HG03064 (cell line): ENCODE results near the gene GIPR.
A peak's percentile ranks its signal among the peaks of the same experiment; 100 is the strongest.

Experiments
- ATAC-seq: cut with Tn5 transposase; IDR thresholded peaks from one replicate; pipeline ENCODE4 v1.9.1; 2021; ENCODE audit warnings: low read depth; ENCODE audit not compliant: unreplicated experiment

Gene GIPR

DNA sequence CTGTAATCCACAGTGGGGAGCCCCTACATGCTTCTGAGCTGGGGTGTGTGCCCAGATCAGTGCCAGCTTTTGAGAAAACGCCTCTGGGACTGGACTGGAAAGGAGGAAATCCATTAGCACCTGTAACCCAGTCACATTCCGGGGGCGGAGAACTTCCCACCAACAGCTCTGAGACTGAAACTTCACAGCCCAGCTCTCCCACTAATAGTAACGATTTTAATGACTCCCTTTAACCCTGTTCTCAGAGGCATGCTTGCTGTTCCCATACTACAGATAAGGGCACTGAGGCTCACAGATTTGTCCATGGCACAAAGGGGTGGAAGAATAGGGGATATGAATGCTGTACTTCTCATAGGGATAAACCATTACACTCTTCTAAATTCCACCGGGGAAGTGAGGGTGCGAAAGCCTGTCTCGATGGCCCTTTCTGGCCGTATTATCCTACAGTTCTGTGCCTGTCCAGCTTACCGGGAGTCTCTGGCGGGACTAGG, 61.8 kb downstream of the GIPR start:
- no peak for ATAC-seq

DNA sequence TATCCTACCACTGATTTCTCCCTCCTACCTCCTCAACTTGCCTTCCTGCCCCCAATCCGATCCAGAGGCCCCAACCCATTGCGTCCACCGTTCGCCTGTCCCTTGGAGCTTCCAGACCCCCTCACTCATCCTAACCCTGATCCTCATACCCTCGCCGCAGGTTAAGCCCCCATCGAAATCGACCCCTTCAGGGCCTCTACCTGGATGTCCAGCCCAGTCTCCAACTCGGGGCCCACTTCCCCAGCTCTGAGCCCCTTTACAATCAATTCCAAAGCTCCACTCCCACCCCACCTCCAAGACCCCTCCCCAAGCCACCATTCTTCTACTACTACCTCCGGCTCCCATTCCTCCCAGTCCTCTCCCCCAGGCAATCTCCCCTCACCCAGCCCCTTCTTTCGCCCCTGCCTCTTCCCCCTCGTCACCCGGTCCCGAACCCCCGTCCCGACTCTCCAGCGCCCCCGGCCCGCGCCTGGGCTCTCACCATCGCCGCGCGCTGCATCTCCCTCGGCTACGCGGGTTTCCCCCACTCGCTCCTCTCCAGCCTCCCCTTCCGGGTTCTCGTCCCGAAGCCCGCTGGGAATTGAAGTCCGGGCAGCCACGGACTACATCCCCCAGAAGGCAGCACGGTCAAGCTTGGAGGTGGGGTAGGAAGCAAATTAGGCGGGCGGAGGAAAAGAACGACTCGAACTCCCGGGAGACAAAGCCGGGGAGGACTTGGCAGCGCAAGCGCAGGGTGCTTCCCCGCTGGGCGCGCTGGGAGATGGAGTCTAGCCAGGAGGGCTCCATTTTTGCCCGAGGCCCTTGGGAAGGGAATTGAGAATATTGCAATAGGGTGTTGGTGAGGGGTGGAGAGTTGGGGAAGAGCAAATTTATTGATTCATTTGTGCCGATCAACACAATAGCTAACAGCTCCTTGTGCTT, 62.6 kb downstream of the GIPR start, which contains the start of gene FBXO46:
FBXO46 (minus strand) TSS at position 529 of the 921 bp plus-strand sequence. CDS start 17,401 bp downstream, outside the sequence.
- peak; percentile 83 for ATAC-seq
